Lung (tissue), 12 donors: ENCODE results near the gene ZBTB32. TPM values are rescaled to one million over a fixed set of nuclear protein-coding genes. Genes with fewer than 3 reads are reported as not detected.

ENCODE experiments used
- ATAC-seq: fragments of 200-7000 bp; cut with Tn5 transposase; one replicate; pipeline ENCODE4 v1.9.1; 2020; ENCODE audit warnings: moderate number of reproducible peaks; ENCODE audit not compliant: insufficient read depth, low FRiP score
- DNase-seq, 3 donors: peaks; one replicate each; pipeline ENCODE4 v3.0.0-alpha.2; 2013 to 2017
- H3K27ac ChIP-seq, 2 donors: one replicate each; pipeline ENCODE4 v1.5.1; 2013; ENCODE audit warnings: mild to moderate bottlenecking in 2 of 2, moderate library complexity in 2 of 2, control low read depth in 1 of 2, inconsistent platforms in 1 of 2, low read depth in 1 of 2, low read length in 1 of 2
- H3K27me3 ChIP-seq, 3 donors: one replicate each; pipeline ENCODE4 v1.5.1; 2013; ENCODE audit warnings: low read length in 2 of 3; ENCODE audit not compliant: control insufficient read depth in 3 of 3, insufficient read depth in 3 of 3
- H3K36me3 ChIP-seq, 4 donors: one replicate each; pipeline ENCODE4 v1.5.1; 2013; ENCODE audit warnings: low read length in 4 of 4, mild to moderate bottlenecking in 1 of 4, moderate library complexity in 1 of 4; ENCODE audit not compliant: control insufficient read depth in 4 of 4, insufficient read depth in 4 of 4
- H3K4me1 ChIP-seq, 5 donors: one replicate each; pipeline ENCODE4 v1.5.1; 2013; ENCODE audit warnings: low read length in 5 of 5, mild to moderate bottlenecking in 2 of 5, moderate library complexity in 1 of 5; ENCODE audit not compliant: control insufficient read depth in 5 of 5, insufficient read depth in 5 of 5
- H3K4me3 ChIP-seq: one replicate; pipeline ENCODE4 v1.5.1; 2013; ENCODE audit warnings: mild to moderate bottlenecking, control low read depth, moderate library complexity
- H3K9ac ChIP-seq, 2 donors: one replicate each; pipeline ENCODE4 v1.5.1; 2013; ENCODE audit warnings: low read length in 2 of 2, control low read depth in 1 of 2; ENCODE audit not compliant: insufficient read depth in 1 of 2
- H3K9me3 ChIP-seq, 4 donors: one replicate each; pipeline ENCODE4 v1.5.1; 2013; ENCODE audit warnings: low read length in 3 of 4, mild to moderate bottlenecking in 1 of 4, moderate library complexity in 1 of 4; ENCODE audit not compliant: control insufficient read depth in 4 of 4, insufficient read depth in 3 of 4
- CTCF ChIP-seq: IDR thresholded peaks from 2 replicates; pipeline ENCODE4 v1.5.1; 2012; ENCODE audit warnings: mild to moderate bottlenecking; ENCODE audit errors: control extremely low read depth, extremely low read depth
- WGBS, 2 donors: extraction: QIAGEN DNeasy Blood & Tissue Kit; methylation state at CpG; one replicate each; pipeline ENCODE4 v1.1.7; 2013; 5-methylcytosine and 5-hydroxymethylcytosine counted together
- polyA plus RNA-seq, 2 donors: library from polyadenylated mRNA; stranded (reverse); fragments of 200-250 nt; gene quantifications; one replicate each; pipeline ENCODE4 v1.2.1, GENCODE V29; 2013
- total RNA-seq, 2 donors: library from RNA; depleted of rRNA in 1 of 2; stranded (reverse); fragments of >200 nt in 1 of 2; gene quantifications; one replicate each; pipeline ENCODE4 v1.2.1, GENCODE V29; 2014 to 2021
- donor health status: control.
- donor health status: control.
- donor health status: Bipolar disorder and iron deficiency.
- donor health status: healthy.
- donor health status: DM: yes; HTN: yes; CAD: no.

Gene ZBTB32
- total and polyA plus RNA-seq, 4 donors, result 0.22 to 0.63 (median 0.39) TPM

- ATAC-seq, result peak; percentile 91
- Histone ChIP-seq H3K27ac (peak overlapping the region; percentile 67 to 91), H3K4me1 (peaks cover 0 to 23% (median 15%) of the 10 kb centered on the region in 5 donors), H3K36me3 (peaks cover 0 to 16% (median 6%) of the 10 kb centered on the region in 4 donors), H3K9ac (no peak overlapping the region), H3K4me3 (peak overlapping the region; percentile 70), H3K27me3 (no peaks in the 10 kb centered on the region), H3K9me3 (peaks cover 0 to 1% (median 0%) of the 10 kb centered on the region in 4 donors)
- TF ChIP-seq CTCF, result peak; percentile 60
- peak; percentile 86 to 98 (median 96) for DNase-seq
- WGBS, 2 donors, result 0% methylated on average over 71 to 77 of the region's 77 CpGs
Measured at GRCh38 chr19:35716801-35717664, 12.7 kb downstream of the ZBTB32 start.

- peaks cover 0 to 23% (median 15%) of the 10 kb centered on the region in 5 donors for H3K4me1 ChIP-seq
- 1% methylated on average over 59 to 105 of the region's 109 CpGs for WGBS, 2 donors
- H3K27ac ChIP-seq, result peak within 1 kb of the TSS; percentile 77 to 91
- H3K36me3 ChIP-seq, result peaks cover 0 to 24% (median 10%) of the 10 kb centered on the region in 4 donors
- H3K4me3 ChIP-seq, result peak within 1 kb of the TSS; percentile 83
- no peaks in the 10 kb centered on the region for H3K27me3 ChIP-seq
- DNase-seq (peak in 1 of 3 donors; percentile 97), ATAC-seq (peak; percentile 49)
- peak within 1 kb of the TSS; percentile 67 to 68 for H3K9ac ChIP-seq
- no peak for TF ChIP-seq CTCF
- peaks cover 0 to 1% (median 0%) of the 10 kb centered on the region in 4 donors for H3K9me3 ChIP-seq
Measured at GRCh38 chr19:35717665-35718344, 13.4 kb downstream of the ZBTB32 start, which contains the start of gene KMT2B. Gene KMT2B, plus strand, starts transcription at chr19:35718003. Its CDS starts 16 bp downstream, at chr19:35718019.

GRCh38 chr19:35718345-35719041, 14.1 kb downstream of the ZBTB32 start:
- TF ChIP-seq CTCF, result no peak
- H3K9me3 ChIP-seq, result peaks cover 0 to 1% (median 0%) of the 10 kb centered on the region in 4 donors
- 1% methylated on average over 42 of the region's 42 CpGs for WGBS, 2 donors
- DNase-seq (peak in 2 of 3 donors; percentile 18 to 22), ATAC-seq (no peak)
- H3K27me3 ChIP-seq, result no peaks in the 10 kb centered on the region
- H3K36me3 ChIP-seq, result peaks cover under 1 to 31% (median 15%) of the 10 kb centered on the region in 4 donors
- peak overlapping the region; percentile 68 to 77 for H3K27ac ChIP-seq
- peaks cover 0 to 23% (median 15%) of the 10 kb centered on the region in 5 donors for H3K4me1 ChIP-seq
- H3K4me3 ChIP-seq, result peak overlapping the region; percentile 83
- peak overlapping the region; percentile 67 to 68 for H3K9ac ChIP-seq
